HepG2 (cell line): Measurements from ENCODE around the gene BSG. TPM values are rescaled to one million over a fixed set of nuclear protein-coding genes. Genes with fewer than 3 reads are reported as not detected.

ENCODE experiments used
- ATAC-seq: fragments of 200-7000 bp; cut with Tn5 transposase; 3 replicates; pipeline ENCODE4 v1.9.1; 2020; ENCODE audit warnings: mild to moderate bottlenecking, moderate library complexity
- BruUV-seq: library from RNA; stranded (reverse); fragments of 400-500 nt; replicated peaks from 2 replicates; lab custom pipeline; 2021; lab: Mats Ljungman, UMichigan
- CTCF ChIA-PET: fragments of 300-600 bp; formaldehyde crosslinking; extraction: SDS; loops from one replicate; lab custom pipeline; 2021; ENCODE audit warnings: low total read pairs, inconsistent platforms, low intra/inter-chr PET ratio; lab: Yijun Ruan, JAX
- POLR2A ChIA-PET: fragments of 350-600 bp; sonication (Branson Sonifier 250); formaldehyde crosslinking; loops from one replicate; lab custom pipeline; 2020; ENCODE audit warnings: antibody characterized with exemption, inconsistent platforms; lab: Yijun Ruan, JAX
- DNase-seq: peaks from one replicate; pipeline ENCODE4 v3.0.0-alpha.2; 2015; ENCODE audit warnings: low spot score
- FAIRE-seq: peaks from 3 replicates; lab custom pipeline; 2011; peaks lifted over from hg19 to GRCh38; lab: Jason Lieb, UNC
- H2AFZ ChIP-seq: one replicate; pipeline ENCODE4 v1.6.1; 2011; ENCODE audit warnings: low read length, inconsistent platforms
- H3K27ac ChIP-seq: fragments of 300-600 bp; 3 replicates; pipeline ENCODE4 v1.8.0; 2011; ENCODE audit warnings: mixed run types, mild to moderate bottlenecking, mixed read lengths, low read length, inconsistent platforms; ENCODE audit not compliant: insufficient read depth; ENCODE audit errors: extremely low read length
- H3K27me3 ChIP-seq, 2 experiments: fragments of 200-600 bp in 1 of 2; 2 replicates in 1 of 2; 3 replicates in 1 of 2; pipeline versions ENCODE4 v1.6.0 to v1.8.0; 2011; ENCODE audit warnings: low read length in 2 of 2, mild to moderate bottlenecking in 2 of 2, moderate library complexity in 2 of 2, inconsistent platforms in 1 of 2; ENCODE audit not compliant: insufficient read depth in 2 of 2, control insufficient read depth in 1 of 2
- H3K36me3 ChIP-seq, 2 experiments: fragments of 200-600 bp in 1 of 2; replicated peaks in 1 of 2; 2 replicates in 1 of 2; 3 replicates in 1 of 2; pipeline versions ENCODE4 v1.5.1 to v1.8.0; 2011; ENCODE audit warnings: low read length in 2 of 2, inconsistent platforms in 1 of 2; ENCODE audit not compliant: insufficient read depth in 2 of 2, control insufficient read depth in 1 of 2
- H3K4me1 ChIP-seq: 2 replicates; pipeline ENCODE4 v1.5.1; 2012; ENCODE audit warnings: low read length, inconsistent platforms; ENCODE audit not compliant: insufficient read depth
- H3K4me2 ChIP-seq: 2 replicates; pipeline ENCODE4 v1.6.0; 2011; ENCODE audit warnings: low read depth, low read length, inconsistent platforms
- H3K4me3 ChIP-seq, 3 experiments: fragments of 200-600 bp in 1 of 3; sonication (generic), shearing (Covaris generic) in 1 of 3; replicated peaks in 1 of 3; 2 replicates each; pipeline ENCODE4 v1.5.1; 2011 to 2016; ENCODE audit warnings: low read length in 3 of 3, inconsistent platforms in 2 of 3, low read depth in 2 of 3, mild to moderate bottlenecking in 2 of 3, control low read depth in 1 of 3, mixed read lengths in 1 of 3; ENCODE audit not compliant: insufficient read depth in 1 of 3
- H3K79me2 ChIP-seq: one replicate; pipeline ENCODE4 v1.6.1; 2011; ENCODE audit warnings: low read length, inconsistent platforms; ENCODE audit not compliant: insufficient read depth
- H3K9ac ChIP-seq: 2 replicates; pipeline ENCODE4 v1.6.0; 2011; ENCODE audit warnings: mild to moderate bottlenecking, low read depth, low read length, inconsistent platforms; ENCODE audit not compliant: insufficient read depth
- H3K9me3 ChIP-seq: 2 replicates; pipeline ENCODE4 v1.5.1; 2012; ENCODE audit warnings: mild to moderate bottlenecking, low read length
- H4K20me1 ChIP-seq: 2 replicates; pipeline ENCODE4 v1.6.0; 2011; ENCODE audit warnings: inconsistent platforms, mild to moderate bottlenecking, low read length, moderate library complexity; ENCODE audit not compliant: insufficient read depth
- AGO2 ChIP-seq: fragments of 200-400 bp; formaldehyde crosslinking; optimal IDR thresholded peaks from 2 replicates; pipeline ENCODE3; 2017; ENCODE audit warnings: mild to moderate bottlenecking, low read depth, low read length, moderate library complexity
- PCBP2 ChIP-seq: fragments of 200-400 bp; formaldehyde crosslinking; optimal IDR thresholded peaks from 2 replicates; pipeline ENCODE3; 2018; ENCODE audit warnings: low read length, low read depth; ENCODE audit not compliant: poor library complexity, severe bottlenecking
- RBFOX2 ChIP-seq: fragments of 200-400 bp; formaldehyde crosslinking; IDR thresholded peaks from 2 replicates; pipeline ENCODE4 v1.6.1; 2017; ENCODE audit warnings: low read depth, mild to moderate bottlenecking, low read length
- ZNF329 ChIP-seq: sonication (generic); formaldehyde crosslinking; IDR thresholded peaks from 2 replicates; pipeline ENCODE4 v1.9.0; 2021; ENCODE audit warnings: low read depth, mild to moderate bottlenecking, missing genetic modification reagents
- ZNF792 ChIP-seq: IDR thresholded peaks from 2 replicates; pipeline ENCODE4 v1.6.1; 2016
- WGBS: methylation state at CpG from one replicate; pipeline ENCODE4 v1.1.6; 2017; ENCODE audit warnings: low lambda C conversion rate; 5-methylcytosine and 5-hydroxymethylcytosine counted together
- in situ Hi-C: cut with HindIII; loops from 2 replicates; pipeline ENCODE4 v1.10.0; 2017; ENCODE audit warnings: low pct_unique_long_range_greater_than_20kb; ENCODE audit not compliant: extremely low pct_ligation_motif_present
- intact Hi-C: fragments of 100-400 bp; cut with micrococcal nuclease; formaldehyde crosslinking; loops from one replicate; pipeline ENCODE4 v1.10.0; 2022; ENCODE audit not compliant: unreplicated experiment
- polyA plus RNA-seq, 8 experiments: library from polyadenylated mRNA; depleted of rRNA in 3 of 8; stranded (reverse) in 7 of 8; unstranded in 1 of 8; fragments of >200 nt; fragmentation: Illumina TruSeq in 4 of 8; extraction: Trizol in 4 of 8; gene quantifications; 2 replicates each; pipeline versions ENCODE4 v1.2.1 to v1.2.3, GENCODE V29; 2011 to 2016; ENCODE audit warnings: low read depth in 4 of 8, missing spikeins in 1 of 8, mixed read lengths in 1 of 8; ENCODE audit not compliant: insufficient read depth in 1 of 8
- total RNA-seq, 5 experiments: library from RNA; depleted of rRNA; stranded (reverse); fragments of >200 nt; fragmentation: Illumina TruSeq; extraction: Trizol; gene quantifications; 2 replicates each; pipeline ENCODE4 v1.2.3, GENCODE V29; 2016; ENCODE audit warnings: low read depth in 1 of 5

Gene BSG
- total and polyA plus RNA-seq, 2 of the 13 experiments (the other 11 are each of a cell fraction or from before 2014, with no cell fraction given) = 309 to 754 TPM

- H3K4me3 ChIP-seq = no peak overlapping the region
- FAIRE-seq (no peak), ATAC-seq (no peak), DNase-seq (no peak)
- BruUV-seq = no TSS peak
- CTCF ChIA-PET = no interaction called here
- H3K9me3 ChIP-seq = no peaks in the 10 kb centered on the region
- in situ Hi-C loops = no loop called here
- H4K20me1 ChIP-seq = no peaks in the 10 kb centered on the region
- no peak overlapping the region for H3K27ac ChIP-seq
- no peak overlapping the region for H3K9ac ChIP-seq
- intact Hi-C loops = no loop called here
- H2AFZ ChIP-seq = no peak overlapping the region
- 100% methylated on average over 13 of the region's 27 CpGs for WGBS
- no peaks in the 10 kb centered on the region for H3K79me2 ChIP-seq
- no peak overlapping the region for H3K4me2 ChIP-seq
- POLR2A ChIA-PET = no interaction called here
- H3K4me1 ChIP-seq = no peaks in the 10 kb centered on the region
- no peaks in the 10 kb centered on the region for H3K27me3 ChIP-seq
- H3K36me3 ChIP-seq = peaks cover 9 to 30% of the 10 kb centered on the region in 2 experiments; a peak in 4 of 5 replicates
- TF ChIP-seq ZNF329 (CRISPR knock-in tag) (no peak), AGO2 (peak; percentile 18)
These were observed 46.4 kb downstream of the BSG start for GRCh38 chr19:618674-619285.

- WGBS = 100% methylated on average over 17 of the region's 47 CpGs
These were observed 47.0 kb downstream of the BSG start for GRCh38 chr19:619286-620002.

More at GRCh38 chr19:619286-620002, 47.0 kb downstream of the BSG start:
- Histone ChIP-seq H3K79me2 (no peaks in the 10 kb centered on the region), H3K27ac (no peak overlapping the region), H4K20me1 (no peaks in the 10 kb centered on the region), H3K27me3 (no peaks in the 10 kb centered on the region), H2AFZ (no peak overlapping the region), H3K4me3 (no peak overlapping the region), H3K36me3 (peaks cover 10 to 33% of the 10 kb centered on the region in 2 experiments), H3K4me1 (no peaks in the 10 kb centered on the region), H3K4me2 (no peak overlapping the region), H3K9ac (no peak overlapping the region), H3K9me3 (no peaks in the 10 kb centered on the region)
- no TSS peak for BruUV-seq
- CTCF ChIA-PET = no interaction called here
- no peak for TF ChIP-seq ZNF792 (CRISPR knock-in tag)
- no peak for TF ChIP-seq PCBP2
- TF ChIP-seq RBFOX2 = peak; percentile 48; the same call in 1 of the 2 replicates
- POLR2A ChIA-PET = no interaction called here
- in situ Hi-C loops (no loop called here), intact Hi-C loops (no loop called here)
- ATAC-seq (no peak), DNase-seq (no peak), FAIRE-seq (no peak)
